HCT116 (cell line): ENCODE data around the gene ITSN1.

Source experiments
- ATF3 ChIP-seq: IDR thresholded peaks from 2 replicates; pipeline ENCODE4 v1.6.1; 2012
- CTCF ChIP-seq, 3 experiments: fragments of 200-600 bp in 1 of 3; sonication (generic) in 1 of 3; IDR thresholded peaks in 2 of 3; conservative IDR thresholded peaks in 1 of 3; 2 replicates each; pipeline ENCODE4 v1.5.1; 2012 to 2017; ENCODE audit warnings: low read depth in 2 of 3, low read length in 2 of 3, antibody characterized with exemption in 1 of 3, borderline replicate concordance in 1 of 3, control low read depth in 1 of 3, mild to moderate bottlenecking in 1 of 3, mixed read lengths in 1 of 3, mixed run types in 1 of 3, moderate library complexity in 1 of 3; ENCODE audit not compliant: insufficient read depth in 1 of 3
- EGR1 ChIP-seq: IDR thresholded peaks from 2 replicates; pipeline ENCODE4 v1.6.1; 2012; ENCODE audit warnings: low read depth
- JUND ChIP-seq: IDR thresholded peaks from 2 replicates; pipeline ENCODE4 v1.6.1; 2012
- POLR2A ChIP-seq: IDR thresholded peaks from 2 replicates; pipeline ENCODE4 v1.7.0; 2011; ENCODE audit warnings: borderline replicate concordance; ENCODE audit not compliant: insufficient read depth, insufficient read length; ENCODE audit errors: extremely low read depth
- REST ChIP-seq: IDR thresholded peaks from 2 replicates; pipeline ENCODE4 v1.6.1; 2012; ENCODE audit warnings: low read depth
- TCF7L2 ChIP-seq: IDR thresholded peaks from 2 replicates; pipeline ENCODE4 v1.7.0; 2011; ENCODE audit warnings: borderline replicate concordance, inconsistent platforms; ENCODE audit not compliant: insufficient read depth, insufficient read length; ENCODE audit errors: extremely low read depth
- YY1 ChIP-seq: IDR thresholded peaks from 2 replicates; pipeline ENCODE4 v1.6.1; 2011; ENCODE audit warnings: low read length, low read depth, moderate library complexity, mild to moderate bottlenecking; ENCODE audit not compliant: insufficient replicate concordance; ENCODE audit errors: extremely low read depth
- ZFX ChIP-seq: fragments of 450-650 bp; IDR thresholded peaks from 2 replicates; pipeline ENCODE4 v1.6.1; 2017

GRCh38 chr21:33684068-33684467 is 41.8 kb downstream of the ITSN1 start:
- TF ChIP-seq YY1, result no peak
- no peak for TF ChIP-seq CTCF (IDR thresholded peaks at IDR 0.05 in 2 of 3, conservative IDR thresholded peaks at IDR 0.05 in 1 of 3; ENCODE audit: borderline replicate concordance in 1 of 3, insufficient read depth in 1 of 3, low read depth in 2 of 3, low read length in 2 of 3)
- TF ChIP-seq POLR2A, result no peak
- TF ChIP-seq TCF7L2, result no peak
- no peak for TF ChIP-seq JUND
- TF ChIP-seq ZFX, result no peak
- TF ChIP-seq REST, result no peak
- no peak for TF ChIP-seq EGR1
- TF ChIP-seq ATF3, result no peak
